Ammon's horn (tissue), 1 donor: ENCODE results near the gene BANF2.

Experiments
- DNase-seq: peaks from one replicate; pipeline ENCODE4 v3.0.0-alpha.2; 2016; ENCODE audit warnings: low spot score

BANF2 gene

GRCh38 chr20:17664025-17664633, 35.6 kb upstream of the BANF2 start:
- DNase-seq: no peak

GRCh38 chr20:17665756-17666155, 34.0 kb upstream of the BANF2 start:
- no peak for DNase-seq

GRCh38 chr20:17666481-17666880, 33.3 kb upstream of the BANF2 start:
- peak; percentile 44 for DNase-seq

- DNase-seq: no peak
Measured at GRCh38 chr20:17667445-17667844, 32.3 kb upstream of the BANF2 start.

- no peak for DNase-seq
Measured at GRCh38 chr20:17668432-17668831, 31.3 kb upstream of the BANF2 start.

GRCh38 chr20:17669306-17669931, 30.3 kb upstream of the BANF2 start:
- DNase-seq: no peak

- no peak for DNase-seq
Measured at GRCh38 chr20:17671011-17671410, 28.8 kb upstream of the BANF2 start.

- DNase-seq: no peak
Measured at GRCh38 chr20:17671565-17671964, 28.2 kb upstream of the BANF2 start.

GRCh38 chr20:17673084-17673483, 26.7 kb upstream of the BANF2 start:
- DNase-seq: no peak

GRCh38 chr20:17674722-17675518, 24.8 kb upstream of the BANF2 start:
- DNase-seq: no peak

GRCh38 chr20:17675519-17676377, 24.0 kb upstream of the BANF2 start:
- no peak for DNase-seq

GRCh38 chr20:17676378-17676759, 23.4 kb upstream of the BANF2 start:
- DNase-seq: no peak

- DNase-seq: no peak
Measured at GRCh38 chr20:17676942-17677341, 22.8 kb upstream of the BANF2 start.

- no peak for DNase-seq
Measured at GRCh38 chr20:17678295-17678694, 21.5 kb upstream of the BANF2 start.

GRCh38 chr20:17678886-17679285, 20.9 kb upstream of the BANF2 start:
- no peak for DNase-seq

GRCh38 chr20:17679941-17680835, 19.6 kb upstream of the BANF2 start:
- DNase-seq: peak; percentile 33

GRCh38 chr20:17680836-17681725, 18.7 kb upstream of the BANF2 start:
- peak; percentile 73 for DNase-seq

GRCh38 chr20:17681726-17682102, 18.1 kb upstream of the BANF2 start:
- no peak for DNase-seq

- DNase-seq: peak; percentile 99
Measured at GRCh38 chr20:17682103-17682888, 17.5 kb upstream of the BANF2 start, which contains the start of gene RRBP1. Gene RRBP1, minus strand, starts transcription at chr20:17682242. Its CDS starts 21,735 bp downstream, at chr20:17660507.

GRCh38 chr20:17682889-17683198, 16.9 kb upstream of the BANF2 start:
- DNase-seq: no peak
